PFSK-1 (cell line): ENCODE measurements around the gene VSTM4.

Experiments
- POLR2AphosphoS5 ChIP-seq: IDR thresholded peaks from 2 replicates; pipeline ENCODE4 v1.6.1; 2012; ENCODE audit warnings: low read depth, mild to moderate bottlenecking, control low read depth, low read length, moderate library complexity
- REST ChIP-seq, 2 experiments: IDR thresholded peaks; 2 replicates each; pipeline versions ENCODE4 v1.6.1 to v1.8.0; 2011 to 2012; ENCODE audit warnings: low read depth in 2 of 2, low read length in 2 of 2, control low read depth in 1 of 2, inconsistent platforms in 1 of 2, mild to moderate bottlenecking in 1 of 2, moderate library complexity in 1 of 2; ENCODE audit not compliant: insufficient read depth in 1 of 2
- TAF1 ChIP-seq: IDR thresholded peaks from 2 replicates; pipeline ENCODE4 v1.6.1; 2012; ENCODE audit warnings: low read length, control low read depth, borderline replicate concordance; ENCODE audit not compliant: insufficient read depth

- TF ChIP-seq TAF1 (no peak), POLR2AphosphoS5 (no peak), REST (IDR thresholded peaks at IDR 0.05; ENCODE audit: insufficient read depth in 1 of 2, low read depth in 2 of 2, low read length in 2 of 2) (no peak)
Observed at GRCh38 chr10:49094646-49095045, 20.7 kb downstream of the VSTM4 start.
